K562 (cell line): ENCODE results near the gene PLCB3. TPM values are rescaled to one million over a fixed set of nuclear protein-coding genes. Genes with fewer than 3 reads are reported as not detected.

Source experiments
- CCNT2 ChIP-seq: IDR thresholded peaks from 2 replicates; pipeline ENCODE4 v1.6.1; 2011; ENCODE audit warnings: borderline replicate concordance, low read depth, mild to moderate bottlenecking, moderate library complexity, mixed read lengths, low read length; ENCODE audit not compliant: insufficient read length; ENCODE audit errors: extremely low read depth
- CHD2 ChIP-seq: IDR thresholded peaks from 2 replicates; pipeline ENCODE4 v1.6.1; 2011; ENCODE audit warnings: low read depth, low read length
- CREB1 ChIP-seq, 2 experiments: sonication (generic) in 1 of 2; formaldehyde crosslinking in 1 of 2; IDR thresholded peaks; 2 replicates each; pipeline versions ENCODE4 v1.6.1 to v1.8.0; 2012 to 2022; ENCODE audit warnings: inconsistent platforms in 1 of 2, mild to moderate bottlenecking in 1 of 2, missing genetic modification reagents in 1 of 2, moderate library complexity in 1 of 2
- GTF2F1 ChIP-seq: IDR thresholded peaks from 2 replicates; pipeline ENCODE4 v1.6.1; 2011; ENCODE audit warnings: low read depth, low read length, improper control_type of control experiment
- HDAC2 ChIP-seq: fragments of 450-650 bp; IDR thresholded peaks from 2 replicates; pipeline ENCODE4 v1.6.1; 2016; ENCODE audit warnings: mild to moderate bottlenecking
- KLF6 ChIP-seq: fragments of 250-450 bp; sonication (Bioruptor Pico); IDR thresholded peaks from 2 replicates; pipeline ENCODE4 v1.4.0; 2020; ENCODE audit warnings: mild to moderate bottlenecking, moderate library complexity, borderline replicate concordance
- L3MBTL2 ChIP-seq: fragments of 450-650 bp; IDR thresholded peaks from 2 replicates; pipeline ENCODE4 v1.6.1; 2016; ENCODE audit warnings: mild to moderate bottlenecking, moderate library complexity
- NR4A1 ChIP-seq, 2 experiments: fragments of 250-450 bp in 1 of 2; fragments of 450-650 bp in 1 of 2; sonication (Bioruptor Pico) in 1 of 2; IDR thresholded peaks; 2 replicates each; pipeline versions ENCODE4 v1.4.0 to v1.6.1; 2016 to 2020; ENCODE audit warnings: mild to moderate bottlenecking in 2 of 2, missing compliant biosample characterization in 1 of 2, missing genetic modification characterization in 1 of 2, moderate library complexity in 1 of 2
- RFX7 ChIP-seq: fragments of 250-450 bp; sonication (Bioruptor Pico); IDR thresholded peaks from 2 replicates; pipeline ENCODE4 v1.5.1; 2021; ENCODE audit warnings: mild to moderate bottlenecking
- SAFB ChIP-seq: fragments of 200-400 bp; formaldehyde crosslinking; IDR thresholded peaks from 2 replicates; pipeline ENCODE4 v1.6.1; 2017; ENCODE audit warnings: low read depth, low read length, borderline replicate concordance
- TCF3 ChIP-seq: sonication (generic); formaldehyde crosslinking; IDR thresholded peaks from 2 replicates; pipeline ENCODE4 v1.4.0; 2020; ENCODE audit warnings: mild to moderate bottlenecking, missing genetic modification reagents
- ZNF140 ChIP-seq: fragments of 250-450 bp; sonication (Bioruptor Pico); IDR thresholded peaks from 2 replicates; pipeline ENCODE4 v1.8.0; 2021; ENCODE audit warnings: moderate library complexity, mild to moderate bottlenecking, inconsistent platforms
- polyA plus RNA-seq, 8 experiments: library from polyadenylated mRNA; depleted of rRNA in 4 of 8; stranded (reverse) in 5 of 8; unstranded in 3 of 8; fragments of >200 nt; fragmentation: Nextera tagmentation in 2 of 8; fragmentation: Illumina TruSeq in 1 of 8; extraction: Ambion mirVana in 2 of 8; extraction: Trizol in 1 of 8; gene quantifications; 2 replicates each; pipeline versions ENCODE4 v1.2.1 to v1.2.3, GENCODE V29; 2011 to 2014; ENCODE audit warnings: inconsistent platforms in 1 of 8, missing spikeins in 1 of 8
- total RNA-seq, 7 experiments: library from RNA; depleted of rRNA in 6 of 7; stranded (reverse); fragments of >200 nt in 6 of 7; fragmentation: Illumina TruSeq in 2 of 7; extraction: Trizol in 2 of 7; gene quantifications; 2 replicates each; pipeline versions ENCODE4 v1.2.1 to v1.2.3, GENCODE V29; 2011 to 2021; ENCODE audit warnings: low replicate concordance in 1 of 7
- TF ChIP-seq, protein P1 (sequence below): fragments of 450-650 bp; IDR thresholded peaks from 2 replicates; pipeline ENCODE4 v1.6.1; 2016; ENCODE audit warnings: low read depth
- TF ChIP-seq, protein P2 (sequence below): fragments of 450-650 bp; IDR thresholded peaks from 2 replicates; pipeline ENCODE4 v1.6.1; 2017; ENCODE audit warnings: antibody characterized with exemption, mild to moderate bottlenecking

The PLCB3 gene
- total and polyA plus RNA-seq, 9 of the 15 experiments (the other 6 are each of a cell fraction or from before 2014, with no cell fraction given) = 0.31 to 44.8 (median 14.6) TPM

DNA sequence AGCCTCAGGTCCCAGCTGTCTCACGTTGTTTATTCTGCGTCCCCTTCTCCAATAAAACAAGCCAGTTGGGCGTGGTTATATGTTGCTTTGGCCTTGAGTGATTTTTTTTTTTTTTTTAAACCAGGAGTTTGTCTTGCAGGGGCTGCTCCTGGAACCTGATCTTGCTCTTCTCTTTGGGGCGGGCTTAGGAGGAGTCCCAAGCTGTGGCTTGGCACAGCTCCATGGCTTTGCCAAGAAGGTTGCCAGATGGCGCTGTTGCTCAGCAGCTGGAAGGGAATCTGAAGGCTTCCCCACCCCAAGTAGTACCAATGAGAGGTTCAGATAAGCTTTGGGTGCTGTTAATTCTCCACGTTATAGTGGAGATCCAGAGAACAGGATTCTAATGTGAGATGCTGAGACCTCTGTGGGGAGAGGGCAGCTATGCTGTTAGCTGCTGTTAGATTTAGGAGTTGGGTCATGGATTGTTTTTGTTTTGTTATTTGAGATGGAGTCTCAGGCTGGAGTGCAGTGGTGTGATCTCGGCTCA lies 46.8 kb upstream of the PLCB3 start (continued):
- TF ChIP-seq HDAC2 (no peak), NR4A1 (CRISPR knock-in tag; IDR thresholded peaks at IDR 0.05) (no peak), NR4A1 (tag; IDR thresholded peaks at IDR 0.05) (no peak), RFX7 (CRISPR knock-in tag) (no peak), GTF2F1 (no peak), CCNT2 (no peak), SAFB (no peak), L3MBTL2 (0 out of 2 replicates have a peak, but pooled peaks have one; percentile 22), CHD2 (no peak), CREB1 (IDR thresholded peaks at IDR 0.05) (0 out of 2 replicates have a peak, but pooled peaks have one; percentile 34), CREB1 (CRISPR knock-in tag; IDR thresholded peaks at IDR 0.05) (no peak), TCF3 (CRISPR knock-in tag) (peak; percentile 29; the same call in 1 of the 2 replicates), KLF6 (CRISPR knock-in tag) (no peak), ZNF140 (CRISPR knock-in tag) (no peak)
- TF ChIP-seq, protein P1, sequence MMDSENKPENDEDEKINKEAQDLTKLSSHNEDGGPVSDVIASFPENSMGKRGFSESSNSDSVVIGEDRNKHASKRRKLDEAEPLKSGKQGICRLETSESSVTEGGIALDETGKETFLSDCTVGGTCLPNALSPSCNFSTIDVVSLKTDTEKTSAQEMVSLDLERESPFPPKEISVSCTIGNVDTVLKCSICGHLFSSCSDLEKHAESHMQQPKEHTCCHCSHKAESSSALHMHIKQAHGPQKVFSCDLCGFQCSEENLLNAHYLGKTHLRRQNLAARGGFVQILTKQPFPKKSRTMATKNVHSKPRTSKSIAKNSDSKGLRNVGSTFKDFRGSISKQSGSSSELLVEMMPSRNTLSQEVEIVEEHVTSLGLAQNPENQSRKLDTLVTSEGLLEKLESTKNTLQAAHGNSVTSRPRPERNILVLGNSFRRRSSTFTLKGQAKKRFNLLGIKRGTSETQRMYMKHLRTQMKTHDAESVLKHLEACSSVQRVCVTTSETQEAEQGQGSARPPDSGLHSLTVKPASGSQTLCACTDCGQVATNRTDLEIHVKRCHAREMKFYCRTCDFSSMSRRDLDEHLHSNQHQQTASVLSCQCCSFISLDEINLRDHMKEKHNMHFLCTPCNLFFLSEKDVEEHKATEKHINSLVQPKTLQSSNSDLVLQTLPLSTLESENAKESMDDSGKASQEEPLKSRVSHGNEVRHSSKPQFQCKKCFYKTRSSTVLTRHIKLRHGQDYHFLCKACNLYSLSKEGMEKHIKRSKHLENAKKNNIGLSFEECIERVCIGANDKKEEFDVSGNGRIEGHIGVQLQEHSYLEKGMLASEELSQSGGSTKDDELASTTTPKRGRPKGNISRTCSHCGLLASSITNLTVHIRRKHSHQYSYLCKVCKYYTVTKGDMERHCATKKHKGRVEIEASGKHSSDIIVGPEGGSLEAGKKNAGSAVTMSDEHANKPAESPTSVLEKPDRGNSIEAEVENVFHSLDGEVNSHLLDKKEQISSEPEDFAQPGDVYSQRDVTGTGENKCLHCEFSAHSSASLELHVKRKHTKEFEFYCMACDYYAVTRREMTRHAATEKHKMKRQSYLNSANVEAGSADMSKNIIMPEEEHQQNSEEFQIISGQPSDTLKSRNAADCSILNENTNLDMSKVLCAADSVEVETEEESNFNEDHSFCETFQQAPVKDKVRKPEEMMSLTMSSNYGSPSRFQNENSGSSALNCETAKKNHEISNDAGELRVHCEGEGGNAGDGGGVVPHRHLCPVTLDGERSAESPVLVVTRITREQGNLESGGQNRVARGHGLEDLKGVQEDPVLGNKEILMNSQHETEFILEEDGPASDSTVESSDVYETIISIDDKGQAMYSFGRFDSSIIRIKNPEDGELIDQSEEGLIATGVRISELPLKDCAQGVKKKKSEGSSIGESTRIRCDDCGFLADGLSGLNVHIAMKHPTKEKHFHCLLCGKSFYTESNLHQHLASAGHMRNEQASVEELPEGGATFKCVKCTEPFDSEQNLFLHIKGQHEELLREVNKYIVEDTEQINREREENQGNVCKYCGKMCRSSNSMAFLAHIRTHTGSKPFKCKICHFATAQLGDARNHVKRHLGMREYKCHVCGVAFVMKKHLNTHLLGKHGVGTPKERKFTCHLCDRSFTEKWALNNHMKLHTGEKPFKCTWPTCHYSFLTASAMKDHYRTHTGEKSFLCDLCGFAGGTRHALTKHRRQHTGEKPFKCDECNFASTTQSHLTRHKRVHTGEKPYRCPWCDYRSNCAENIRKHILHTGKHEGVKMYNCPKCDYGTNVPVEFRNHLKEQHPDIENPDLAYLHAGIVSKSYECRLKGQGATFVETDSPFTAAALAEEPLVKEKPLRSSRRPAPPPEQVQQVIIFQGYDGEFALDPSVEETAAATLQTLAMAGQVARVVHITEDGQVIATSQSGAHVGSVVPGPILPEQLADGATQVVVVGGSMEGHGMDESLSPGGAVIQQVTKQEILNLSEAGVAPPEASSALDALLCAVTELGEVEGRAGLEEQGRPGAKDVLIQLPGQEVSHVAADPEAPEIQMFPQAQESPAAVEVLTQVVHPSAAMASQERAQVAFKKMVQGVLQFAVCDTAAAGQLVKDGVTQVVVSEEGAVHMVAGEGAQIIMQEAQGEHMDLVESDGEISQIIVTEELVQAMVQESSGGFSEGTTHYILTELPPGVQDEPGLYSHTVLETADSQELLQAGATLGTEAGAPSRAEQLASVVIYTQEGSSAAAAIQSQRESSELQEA = no peak
- TF ChIP-seq, protein P2, sequence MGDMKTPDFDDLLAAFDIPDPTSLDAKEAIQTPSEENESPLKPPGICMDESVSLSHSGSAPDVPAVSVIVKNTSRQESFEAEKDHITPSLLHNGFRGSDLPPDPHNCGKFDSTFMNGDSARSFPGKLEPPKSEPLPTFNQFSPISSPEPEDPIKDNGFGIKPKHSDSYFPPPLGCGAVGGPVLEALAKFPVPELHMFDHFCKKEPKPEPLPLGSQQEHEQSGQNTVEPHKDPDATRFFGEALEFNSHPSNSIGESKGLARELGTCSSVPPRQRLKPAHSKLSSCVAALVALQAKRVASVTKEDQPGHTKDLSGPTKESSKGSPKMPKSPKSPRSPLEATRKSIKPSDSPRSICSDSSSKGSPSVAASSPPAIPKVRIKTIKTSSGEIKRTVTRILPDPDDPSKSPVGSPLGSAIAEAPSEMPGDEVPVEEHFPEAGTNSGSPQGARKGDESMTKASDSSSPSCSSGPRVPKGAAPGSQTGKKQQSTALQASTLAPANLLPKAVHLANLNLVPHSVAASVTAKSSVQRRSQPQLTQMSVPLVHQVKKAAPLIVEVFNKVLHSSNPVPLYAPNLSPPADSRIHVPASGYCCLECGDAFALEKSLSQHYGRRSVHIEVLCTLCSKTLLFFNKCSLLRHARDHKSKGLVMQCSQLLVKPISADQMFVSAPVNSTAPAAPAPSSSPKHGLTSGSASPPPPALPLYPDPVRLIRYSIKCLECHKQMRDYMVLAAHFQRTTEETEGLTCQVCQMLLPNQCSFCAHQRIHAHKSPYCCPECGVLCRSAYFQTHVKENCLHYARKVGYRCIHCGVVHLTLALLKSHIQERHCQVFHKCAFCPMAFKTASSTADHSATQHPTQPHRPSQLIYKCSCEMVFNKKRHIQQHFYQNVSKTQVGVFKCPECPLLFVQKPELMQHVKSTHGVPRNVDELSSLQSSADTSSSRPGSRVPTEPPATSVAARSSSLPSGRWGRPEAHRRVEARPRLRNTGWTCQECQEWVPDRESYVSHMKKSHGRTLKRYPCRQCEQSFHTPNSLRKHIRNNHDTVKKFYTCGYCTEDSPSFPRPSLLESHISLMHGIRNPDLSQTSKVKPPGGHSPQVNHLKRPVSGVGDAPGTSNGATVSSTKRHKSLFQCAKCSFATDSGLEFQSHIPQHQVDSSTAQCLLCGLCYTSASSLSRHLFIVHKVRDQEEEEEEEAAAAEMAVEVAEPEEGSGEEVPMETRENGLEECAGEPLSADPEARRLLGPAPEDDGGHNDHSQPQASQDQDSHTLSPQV = peak; percentile 61; the same call in 1 of the 2 replicates
